Calu3 (cell line): Measurements from ENCODE around the gene DAAM2. TPM values are rescaled to one million over a fixed set of nuclear protein-coding genes. Genes with fewer than 3 reads are reported as not detected.

Experiments used
- BruUV-seq: library from RNA; stranded (reverse); fragments of 400-500 nt; replicated peaks from 2 replicates; lab custom pipeline; 2021; lab: Mats Ljungman, UMichigan
- CTCF ChIA-PET: fragments of 300-600 bp; sonication (Branson Sonifier 250); formaldehyde crosslinking; loops from one replicate; lab custom pipeline; 2022; ENCODE audit warnings: antibody characterized with exemption; lab: Charles Lee
- DNase-seq: peaks from one replicate; pipeline ENCODE4 v3.0.0; 2022
- H3K27ac Mint-ChIP-seq: one replicate; pipeline ENCODE4 v1.8.0; 2022; ENCODE audit warnings: mixed read lengths; ENCODE audit not compliant: unreplicated experiment
- H3K27me3 Mint-ChIP-seq: one replicate; pipeline ENCODE4 v1.8.0; 2022; ENCODE audit warnings: mixed read lengths; ENCODE audit not compliant: unreplicated experiment
- H3K36me3 Mint-ChIP-seq: one replicate; pipeline ENCODE4 v1.8.0; 2022; ENCODE audit warnings: mild to moderate bottlenecking, moderate library complexity, mixed read lengths; ENCODE audit not compliant: insufficient read depth, unreplicated experiment
- H3K4me1 Mint-ChIP-seq: one replicate; pipeline ENCODE4 v1.8.0; 2022; ENCODE audit warnings: mild to moderate bottlenecking, low read depth, mixed read lengths; ENCODE audit not compliant: unreplicated experiment
- H3K4me3 Mint-ChIP-seq: one replicate; pipeline ENCODE4 v1.8.0; 2022; ENCODE audit warnings: mild to moderate bottlenecking, low read depth, moderate library complexity, mixed read lengths; ENCODE audit not compliant: unreplicated experiment
- H3K9me3 Mint-ChIP-seq: one replicate; pipeline ENCODE4 v1.8.0; 2022; ENCODE audit warnings: low read depth, mixed read lengths; ENCODE audit not compliant: unreplicated experiment
- CTCF ChIP-seq: fragments of 200-600 bp; IDR thresholded peaks from one replicate; pipeline ENCODE4 v1.8.0; 2022; ENCODE audit warnings: antibody characterized with exemption; ENCODE audit not compliant: unreplicated experiment
- intact Hi-C: fragments of 100-400 bp; cut with micrococcal nuclease; formaldehyde crosslinking; loops from one replicate; pipeline ENCODE4 v1.10.0; 2022; ENCODE audit not compliant: unreplicated experiment
- total RNA-seq: library from RNA; stranded (reverse); gene quantifications from 2 replicates; pipeline ENCODE4 v1.2.3, GENCODE V29; 2022

Gene DAAM2
- total RNA-seq, 1 experiment from 2014 or later = not detected

- no peak overlapping the region for H3K27ac Mint-ChIP-seq
- CTCF ChIA-PET = interaction anchor here (0.7 to 1.4 kb wide), 2 partner anchors 9 to 39 kb away, joined by 3 read pairs; no protein-coding TSS in a partner anchor
- no TSS peak for BruUV-seq
- no peaks in the 10 kb centered on the region for H3K9me3 Mint-ChIP-seq
- DNase-seq = no peak
- intact Hi-C loops = no loop called here
- H3K27me3 Mint-ChIP-seq = peaks cover 32% of the 10 kb centered on the region
- no peak for TF ChIP-seq CTCF
- no peak overlapping the region for H3K4me3 Mint-ChIP-seq
- H3K4me1 Mint-ChIP-seq = no peaks in the 10 kb centered on the region
- no peaks in the 10 kb centered on the region for H3K36me3 Mint-ChIP-seq
Measured at GRCh38 chr6:39843305-39844020, 51.3 kb downstream of the DAAM2 start.

DNA sequence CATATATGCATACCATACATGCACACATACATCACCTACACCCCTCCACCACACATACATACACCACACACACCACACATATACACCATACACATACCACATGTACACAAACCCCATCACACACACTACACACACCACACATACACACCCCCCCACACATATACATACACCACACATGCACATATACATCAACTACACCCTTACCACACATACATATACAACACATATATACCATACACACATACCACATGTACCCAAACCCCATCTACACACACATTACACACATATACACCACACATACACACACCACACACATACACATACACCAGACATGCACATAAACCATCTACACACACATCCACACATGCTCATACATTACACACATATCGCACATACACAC lies 52.7 kb downstream of the DAAM2 start:
- Mint-ChIP-seq H3K36me3 (peaks cover 3% of the 10 kb centered on the region), H3K4me1 (no peaks in the 10 kb centered on the region), H3K4me3 (no peak overlapping the region), H3K9me3 (no peaks in the 10 kb centered on the region), H3K27ac (no peak overlapping the region), H3K27me3 (peaks cover 24% of the 10 kb centered on the region)
- no peak for TF ChIP-seq CTCF
- BruUV-seq = no TSS peak
- CTCF ChIA-PET = no interaction called here
- intact Hi-C loops = no loop called here
- no peak for DNase-seq

DNA sequence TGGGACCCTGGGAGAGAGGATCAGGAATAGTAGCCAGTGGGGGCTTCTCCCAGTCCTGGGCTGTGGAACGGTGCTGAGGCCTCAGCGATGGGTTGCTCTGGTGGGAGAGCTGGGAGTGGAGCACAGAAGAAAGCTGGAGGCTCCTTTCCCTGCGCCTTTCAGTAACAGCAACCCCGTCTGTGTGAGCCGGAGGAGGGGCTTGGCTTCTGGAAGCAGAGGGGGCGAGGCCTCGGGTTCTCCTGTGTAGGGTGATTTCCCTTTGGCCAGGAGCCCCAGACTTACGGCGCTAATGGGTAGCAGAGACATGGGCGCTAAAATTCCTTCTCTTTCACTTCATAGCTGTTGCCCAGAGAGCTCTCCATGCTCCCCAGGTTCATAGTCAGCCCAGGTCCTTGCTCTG lies 55.0 kb downstream of the DAAM2 start:
- Mint-ChIP-seq H3K4me3 (no peak overlapping the region), H3K4me1 (no peaks in the 10 kb centered on the region), H3K27me3 (peaks cover 42% of the 10 kb centered on the region), H3K27ac (no peak overlapping the region), H3K36me3 (peaks cover 3% of the 10 kb centered on the region), H3K9me3 (no peaks in the 10 kb centered on the region)
- no peak for TF ChIP-seq CTCF
- no peak for DNase-seq
- no TSS peak for BruUV-seq
- intact Hi-C loops = no loop called here
- CTCF ChIA-PET = no interaction called here

- no TSS peak for BruUV-seq
- Mint-ChIP-seq H3K4me1 (no peaks in the 10 kb centered on the region), H3K4me3 (no peak overlapping the region), H3K27me3 (peaks cover 51% of the 10 kb centered on the region), H3K27ac (no peak overlapping the region), H3K36me3 (peaks cover 3% of the 10 kb centered on the region), H3K9me3 (no peaks in the 10 kb centered on the region)
- CTCF ChIA-PET = no interaction called here
- intact Hi-C loops = no loop called here
- no peak for DNase-seq
- TF ChIP-seq CTCF = no peak
Measured at GRCh38 chr6:39848171-39848570, 56.0 kb downstream of the DAAM2 start.
